GM23338 (cell line): ENCODE measurements around the gene VCL.

Source experiments
- CREB1 ChIP-seq: fragments of 250-450 bp; sonication (Bioruptor Pico); IDR thresholded peaks from 2 replicates; pipeline ENCODE4 v1.5.0; 2020; ENCODE audit warnings: low read depth, mild to moderate bottlenecking, moderate library complexity
- EZH2 ChIP-seq: fragments of 200-600 bp; sonication (generic); IDR thresholded peaks from one replicate; pipeline ENCODE4 v1.8.0; 2017; ENCODE audit warnings: antibody characterized with exemption, mild to moderate bottlenecking, low read depth; ENCODE audit not compliant: unreplicated experiment
- JUNB ChIP-seq: IDR thresholded peaks from one replicate; pipeline ENCODE4 v1.6.1; 2016; ENCODE audit warnings: antibody characterized with exemption; ENCODE audit not compliant: unreplicated experiment
- POLR2AphosphoS5 ChIP-seq: IDR thresholded peaks from 2 replicates; pipeline ENCODE4 v1.6.1; 2016; ENCODE audit warnings: antibody characterized with exemption, low read depth
- STAT1 ChIP-seq: IDR thresholded peaks from one replicate; pipeline ENCODE4 v1.6.1; 2016; ENCODE audit warnings: antibody characterized with exemption; ENCODE audit not compliant: unreplicated experiment
- ZNF114 ChIP-seq: fragments of 250-450 bp; sonication (Bioruptor Pico); IDR thresholded peaks from 2 replicates; pipeline ENCODE4 v1.5.0; 2020; ENCODE audit warnings: mild to moderate bottlenecking, moderate library complexity
- ZNF331 ChIP-seq: fragments of 250-450 bp; sonication (Bioruptor Pico); IDR thresholded peaks from 2 replicates; pipeline ENCODE4 v1.5.0; 2020; ENCODE audit warnings: low read depth, mild to moderate bottlenecking, moderate library complexity
- TF ChIP-seq, protein P1 (sequence below), 2 experiments: fragments of 200-600 bp in 1 of 2; sonication (generic) in 1 of 2; conservative IDR thresholded peaks; 2 replicates each; pipeline versions ENCODE4 v1.5.1 to v1.6.1; 2016 to 2017; ENCODE audit warnings: antibody characterized with exemption in 2 of 2, low read depth in 2 of 2, mild to moderate bottlenecking in 2 of 2, moderate library complexity in 1 of 2
- TF ChIP-seq, protein P2 (sequence below): IDR thresholded peaks from one replicate; pipeline ENCODE4 v1.6.1; 2018; ENCODE audit warnings: antibody characterized with exemption; ENCODE audit not compliant: unreplicated experiment
- TF ChIP-seq, protein P3 (sequence below): IDR thresholded peaks from 2 replicates; pipeline ENCODE4 v1.6.1; 2016; ENCODE audit warnings: antibody characterized with exemption

DNA sequence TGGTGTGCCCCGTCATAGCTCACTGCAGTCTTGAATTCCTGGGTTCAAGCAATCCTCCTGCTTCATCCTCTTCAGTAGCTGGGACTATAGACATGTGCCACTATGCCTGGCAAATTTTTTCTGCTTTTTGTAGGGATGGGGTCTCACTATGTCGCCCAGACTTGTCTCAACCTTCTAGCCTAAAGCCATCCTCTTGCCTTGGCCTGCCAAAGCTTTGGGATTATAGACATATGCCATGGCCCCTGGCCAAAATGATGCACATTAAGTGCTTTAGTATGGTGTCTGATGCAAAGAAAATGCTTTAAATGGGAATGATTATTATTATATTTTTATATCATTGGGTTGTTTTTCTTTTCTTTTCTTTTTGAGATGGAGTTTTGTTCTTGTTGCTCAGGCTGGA, 33.2 kb upstream of the VCL start:
- TF ChIP-seq, protein P1, sequence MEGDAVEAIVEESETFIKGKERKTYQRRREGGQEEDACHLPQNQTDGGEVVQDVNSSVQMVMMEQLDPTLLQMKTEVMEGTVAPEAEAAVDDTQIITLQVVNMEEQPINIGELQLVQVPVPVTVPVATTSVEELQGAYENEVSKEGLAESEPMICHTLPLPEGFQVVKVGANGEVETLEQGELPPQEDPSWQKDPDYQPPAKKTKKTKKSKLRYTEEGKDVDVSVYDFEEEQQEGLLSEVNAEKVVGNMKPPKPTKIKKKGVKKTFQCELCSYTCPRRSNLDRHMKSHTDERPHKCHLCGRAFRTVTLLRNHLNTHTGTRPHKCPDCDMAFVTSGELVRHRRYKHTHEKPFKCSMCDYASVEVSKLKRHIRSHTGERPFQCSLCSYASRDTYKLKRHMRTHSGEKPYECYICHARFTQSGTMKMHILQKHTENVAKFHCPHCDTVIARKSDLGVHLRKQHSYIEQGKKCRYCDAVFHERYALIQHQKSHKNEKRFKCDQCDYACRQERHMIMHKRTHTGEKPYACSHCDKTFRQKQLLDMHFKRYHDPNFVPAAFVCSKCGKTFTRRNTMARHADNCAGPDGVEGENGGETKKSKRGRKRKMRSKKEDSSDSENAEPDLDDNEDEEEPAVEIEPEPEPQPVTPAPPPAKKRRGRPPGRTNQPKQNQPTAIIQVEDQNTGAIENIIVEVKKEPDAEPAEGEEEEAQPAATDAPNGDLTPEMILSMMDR (conservative IDR thresholded peaks at IDR 0.05; ENCODE audit: low read depth in 2 of 2), result no peak
- TF ChIP-seq ZNF114 (CRISPR knock-in tag) (no peak), POLR2AphosphoS5 (no peak), STAT1 (no peak), EZH2 (no peak), JUNB (no peak), ZNF331 (CRISPR knock-in tag) (no peak), CREB1 (CRISPR knock-in tag) (no peak)
- TF ChIP-seq, protein P2, sequence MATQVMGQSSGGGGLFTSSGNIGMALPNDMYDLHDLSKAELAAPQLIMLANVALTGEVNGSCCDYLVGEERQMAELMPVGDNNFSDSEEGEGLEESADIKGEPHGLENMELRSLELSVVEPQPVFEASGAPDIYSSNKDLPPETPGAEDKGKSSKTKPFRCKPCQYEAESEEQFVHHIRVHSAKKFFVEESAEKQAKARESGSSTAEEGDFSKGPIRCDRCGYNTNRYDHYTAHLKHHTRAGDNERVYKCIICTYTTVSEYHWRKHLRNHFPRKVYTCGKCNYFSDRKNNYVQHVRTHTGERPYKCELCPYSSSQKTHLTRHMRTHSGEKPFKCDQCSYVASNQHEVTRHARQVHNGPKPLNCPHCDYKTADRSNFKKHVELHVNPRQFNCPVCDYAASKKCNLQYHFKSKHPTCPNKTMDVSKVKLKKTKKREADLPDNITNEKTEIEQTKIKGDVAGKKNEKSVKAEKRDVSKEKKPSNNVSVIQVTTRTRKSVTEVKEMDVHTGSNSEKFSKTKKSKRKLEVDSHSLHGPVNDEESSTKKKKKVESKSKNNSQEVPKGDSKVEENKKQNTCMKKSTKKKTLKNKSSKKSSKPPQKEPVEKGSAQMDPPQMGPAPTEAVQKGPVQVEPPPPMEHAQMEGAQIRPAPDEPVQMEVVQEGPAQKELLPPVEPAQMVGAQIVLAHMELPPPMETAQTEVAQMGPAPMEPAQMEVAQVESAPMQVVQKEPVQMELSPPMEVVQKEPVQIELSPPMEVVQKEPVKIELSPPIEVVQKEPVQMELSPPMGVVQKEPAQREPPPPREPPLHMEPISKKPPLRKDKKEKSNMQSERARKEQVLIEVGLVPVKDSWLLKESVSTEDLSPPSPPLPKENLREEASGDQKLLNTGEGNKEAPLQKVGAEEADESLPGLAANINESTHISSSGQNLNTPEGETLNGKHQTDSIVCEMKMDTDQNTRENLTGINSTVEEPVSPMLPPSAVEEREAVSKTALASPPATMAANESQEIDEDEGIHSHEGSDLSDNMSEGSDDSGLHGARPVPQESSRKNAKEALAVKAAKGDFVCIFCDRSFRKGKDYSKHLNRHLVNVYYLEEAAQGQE, result no peak
- TF ChIP-seq, protein P3, sequence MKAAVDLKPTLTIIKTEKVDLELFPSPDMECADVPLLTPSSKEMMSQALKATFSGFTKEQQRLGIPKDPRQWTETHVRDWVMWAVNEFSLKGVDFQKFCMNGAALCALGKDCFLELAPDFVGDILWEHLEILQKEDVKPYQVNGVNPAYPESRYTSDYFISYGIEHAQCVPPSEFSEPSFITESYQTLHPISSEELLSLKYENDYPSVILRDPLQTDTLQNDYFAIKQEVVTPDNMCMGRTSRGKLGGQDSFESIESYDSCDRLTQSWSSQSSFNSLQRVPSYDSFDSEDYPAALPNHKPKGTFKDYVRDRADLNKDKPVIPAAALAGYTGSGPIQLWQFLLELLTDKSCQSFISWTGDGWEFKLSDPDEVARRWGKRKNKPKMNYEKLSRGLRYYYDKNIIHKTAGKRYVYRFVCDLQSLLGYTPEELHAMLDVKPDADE, result no peak
